Measurements from ENCODE around the gene MID1. TPM values are rescaled to one million over a fixed set of nuclear protein-coding genes. Genes with fewer than 3 reads are reported as not detected.

Gene MID1
- total RNA-seq, 1 donor from 2014 or later = 31.2 TPM

DNA sequence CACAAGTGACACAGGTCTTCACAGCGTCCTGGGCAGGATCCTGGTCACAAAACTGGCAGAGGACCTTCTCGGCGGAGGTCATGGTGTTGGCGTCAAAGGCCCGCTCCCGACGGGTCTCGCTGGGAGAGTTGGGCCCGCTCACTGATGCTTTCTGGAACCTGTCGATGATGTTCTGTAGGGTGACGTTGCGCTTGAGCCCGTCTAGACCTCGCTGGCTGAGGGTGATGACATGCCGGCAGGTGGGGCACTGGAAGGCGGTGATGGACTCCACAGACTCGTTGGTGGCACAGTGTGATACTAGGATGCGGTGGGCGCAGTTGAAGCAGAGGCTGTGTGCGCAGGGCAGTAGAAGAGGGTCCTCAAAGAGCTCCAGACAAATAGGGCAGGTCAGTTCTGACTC lies 53.2 kb downstream of the MID1 start:
- Histone ChIP-seq H3K4me1 (ENCODE audit: insufficient read depth, low read length) (peaks cover 21% of the 10 kb centered on the region), H3K9me3 (ENCODE audit: insufficient read depth, low read depth, low read length) (no peaks in the 10 kb centered on the region), H3K36me3 (ENCODE audit: insufficient read depth, low read length) (no peaks in the 10 kb centered on the region), H4K20me1 (ENCODE audit: insufficient read depth, low read length) (no peaks in the 10 kb centered on the region), H2AFZ (ENCODE audit: low read depth, low read length) (no peak overlapping the region), H3K9ac (ENCODE audit: low read length) (no peak overlapping the region), H3K4me2 (ENCODE audit: low read length) (no peak overlapping the region), H3K27me3 (ENCODE audit: insufficient read depth, low read length) (no peaks in the 10 kb centered on the region), H3K79me2 (ENCODE audit: insufficient read depth, low read length) (peaks cover 59% of the 10 kb centered on the region), H3K27ac (ENCODE audit: low read depth, low read length) (no peak overlapping the region), H3K4me3 (ENCODE audit: insufficient read depth, low read depth, low read length) (no peak overlapping the region)
- Mint-ChIP-seq H3K4me1 (ENCODE audit: low read depth, unreplicated experiment) (peaks cover 12% of the 10 kb centered on the region), H3K9me3 (ENCODE audit: unreplicated experiment) (no peaks in the 10 kb centered on the region), H3K27ac (ENCODE audit: unreplicated experiment) (no peak overlapping the region), H3K27me3 (ENCODE audit: low read depth, unreplicated experiment) (no peaks in the 10 kb centered on the region), H3K36me3 (ENCODE audit: low read depth, unreplicated experiment) (peaks cover 4% of the 10 kb centered on the region), H3K4me3 (ENCODE audit: unreplicated experiment) (no peak overlapping the region)
- FAIRE-seq (no peak), DNase-seq (ENCODE audit: low read depth) (no peak)
- TF ChIP-seq CTCF (IDR thresholded peaks at IDR 0.05; ENCODE audit: insufficient read depth, low read depth, low read length) = no peak
- no peak for TF ChIP-seq EZH2 (IDR thresholded peaks at IDR 0.05; ENCODE audit: insufficient read depth, low read length)

DNA sequence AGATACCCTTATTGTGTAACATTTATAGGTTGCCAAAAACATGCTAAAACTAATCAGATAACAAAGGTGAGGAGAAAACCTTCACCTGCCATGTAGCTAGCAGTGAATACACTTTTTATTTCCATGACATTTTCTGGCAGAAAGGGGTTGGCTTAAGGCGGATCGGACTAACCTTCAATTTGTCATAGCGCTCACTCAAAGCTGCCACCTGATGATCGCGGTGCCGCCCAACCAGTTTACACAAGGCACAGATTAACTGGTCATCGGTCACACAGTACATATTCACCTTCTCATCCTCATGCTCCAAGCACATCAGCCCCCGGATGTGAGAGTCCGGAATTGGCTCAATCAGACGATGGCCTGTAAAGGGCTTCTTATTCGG lies 53.7 kb downstream of the MID1 start:
- TF ChIP-seq EZH2 (IDR thresholded peaks at IDR 0.05; ENCODE audit: insufficient read depth, low read length) = no peak
- no peak for TF ChIP-seq CTCF (IDR thresholded peaks at IDR 0.05; ENCODE audit: insufficient read depth, low read depth, low read length)
- no peak for DNase-seq (ENCODE audit: low read depth)
- Histone ChIP-seq H2AFZ (ENCODE audit: low read depth, low read length) (no peak overlapping the region), H3K27ac (ENCODE audit: low read depth, low read length) (no peak overlapping the region), H3K4me2 (ENCODE audit: low read length) (no peak overlapping the region), H3K9ac (ENCODE audit: low read length) (no peak overlapping the region), H4K20me1 (ENCODE audit: insufficient read depth, low read length) (no peaks in the 10 kb centered on the region), H3K27me3 (ENCODE audit: insufficient read depth, low read length) (no peaks in the 10 kb centered on the region), H3K4me3 (ENCODE audit: insufficient read depth, low read depth, low read length) (no peak overlapping the region), H3K9me3 (ENCODE audit: insufficient read depth, low read depth, low read length) (no peaks in the 10 kb centered on the region), H3K4me1 (ENCODE audit: insufficient read depth, low read length) (peaks cover 21% of the 10 kb centered on the region), H3K79me2 (ENCODE audit: insufficient read depth, low read length) (peaks cover 55% of the 10 kb centered on the region), H3K36me3 (ENCODE audit: insufficient read depth, low read length) (no peaks in the 10 kb centered on the region)
- peaks cover 12% of the 10 kb centered on the region for H3K4me1 Mint-ChIP-seq (ENCODE audit: low read depth, unreplicated experiment)
- FAIRE-seq = no peak
- H3K9me3 Mint-ChIP-seq (ENCODE audit: unreplicated experiment) = no peaks in the 10 kb centered on the region
- H3K27me3 Mint-ChIP-seq (ENCODE audit: low read depth, unreplicated experiment) = no peaks in the 10 kb centered on the region
- H3K27ac Mint-ChIP-seq (ENCODE audit: unreplicated experiment) = no peak overlapping the region
- peaks cover 4% of the 10 kb centered on the region for H3K36me3 Mint-ChIP-seq (ENCODE audit: low read depth, unreplicated experiment)
- no peak overlapping the region for H3K4me3 Mint-ChIP-seq (ENCODE audit: unreplicated experiment)

DNA sequence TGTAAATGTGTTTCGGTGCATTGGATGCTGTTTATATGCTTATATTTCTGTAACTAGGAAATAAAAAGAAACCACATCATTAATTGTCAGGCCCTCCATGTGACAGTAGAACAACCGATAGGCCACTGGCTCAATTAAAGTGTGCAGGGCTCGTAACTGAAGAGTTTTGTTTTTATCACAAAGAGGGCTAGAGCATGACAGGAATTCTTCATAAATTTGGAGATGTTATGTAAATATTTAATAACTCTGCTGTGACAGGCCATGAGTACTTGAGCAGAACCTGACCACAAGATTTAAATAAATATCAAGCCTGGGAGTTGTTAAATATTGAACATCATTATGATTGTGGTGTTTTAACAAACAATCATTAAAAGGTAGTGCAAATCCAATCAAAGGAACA lies 55.9 kb downstream of the MID1 start:
- Mint-ChIP-seq H3K36me3 (ENCODE audit: low read depth, unreplicated experiment) (peaks cover 4% of the 10 kb centered on the region), H3K9me3 (ENCODE audit: unreplicated experiment) (no peaks in the 10 kb centered on the region), H3K4me1 (ENCODE audit: low read depth, unreplicated experiment) (no peaks in the 10 kb centered on the region), H3K4me3 (ENCODE audit: unreplicated experiment) (no peak overlapping the region), H3K27me3 (ENCODE audit: low read depth, unreplicated experiment) (no peaks in the 10 kb centered on the region), H3K27ac (ENCODE audit: unreplicated experiment) (no peak overlapping the region)
- H3K27me3 ChIP-seq (ENCODE audit: insufficient read depth, low read length) = no peaks in the 10 kb centered on the region
- H3K4me1 ChIP-seq (ENCODE audit: insufficient read depth, low read length) = peaks cover 4% of the 10 kb centered on the region
- H3K27ac ChIP-seq (ENCODE audit: low read depth, low read length) = no peak overlapping the region
- FAIRE-seq (no peak), DNase-seq (ENCODE audit: low read depth) (no peak)
- no peaks in the 10 kb centered on the region for H3K9me3 ChIP-seq (ENCODE audit: insufficient read depth, low read depth, low read length)
- no peak overlapping the region for H3K4me2 ChIP-seq (ENCODE audit: low read length)
- H2AFZ ChIP-seq (ENCODE audit: low read depth, low read length) = no peak overlapping the region
- no peak overlapping the region for H3K4me3 ChIP-seq (ENCODE audit: insufficient read depth, low read depth, low read length)
- no peak for TF ChIP-seq EZH2 (IDR thresholded peaks at IDR 0.05; ENCODE audit: insufficient read depth, low read length)
- TF ChIP-seq CTCF (IDR thresholded peaks at IDR 0.05; ENCODE audit: insufficient read depth, low read depth, low read length) = no peak
- no peaks in the 10 kb centered on the region for H4K20me1 ChIP-seq (ENCODE audit: insufficient read depth, low read length)
- H3K36me3 ChIP-seq (ENCODE audit: insufficient read depth, low read length) = no peaks in the 10 kb centered on the region
- no peak overlapping the region for H3K9ac ChIP-seq (ENCODE audit: low read length)
- H3K79me2 ChIP-seq (ENCODE audit: insufficient read depth, low read length) = peaks cover 48% of the 10 kb centered on the region

Data from astrocyte (in vitro differentiated cells and primary cell).